ENCODE measurements around the gene NIFK.

The NIFK gene

DNA sequence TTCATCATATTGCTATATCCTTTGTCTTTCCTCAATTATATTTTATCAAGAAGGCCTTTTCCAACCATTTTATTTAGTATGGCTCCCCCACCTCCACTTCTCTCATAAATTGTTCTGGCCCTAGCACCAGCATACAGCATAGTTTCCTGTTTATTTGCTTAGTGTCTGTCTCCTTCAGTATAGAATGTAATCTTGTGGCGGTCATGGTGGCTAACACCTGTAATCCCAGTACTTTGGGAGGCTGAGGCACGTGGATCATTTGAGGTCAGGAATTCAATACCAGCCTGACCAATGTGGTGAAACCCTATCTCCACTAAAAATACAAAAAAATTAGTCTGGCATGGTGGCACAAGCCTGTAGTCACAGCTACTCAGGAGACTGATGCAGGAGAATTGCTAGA is 47.9 kb downstream of the NIFK start:
- peaks cover 3% of the 10 kb centered on the region for H3K9me3 ChIP-seq (ENCODE audit: control insufficient read depth, insufficient read depth, low read length)
- H3K9ac ChIP-seq (ENCODE audit: low read depth, low read length), result no peak overlapping the region
- no peaks in the 10 kb centered on the region for H3K4me1 ChIP-seq (ENCODE audit: control insufficient read depth, insufficient read depth, low read length)
- no peaks in the 10 kb centered on the region for H3K27me3 ChIP-seq (ENCODE audit: control insufficient read depth, insufficient read depth, low read length)
- no peak overlapping the region for H3K4me3 ChIP-seq (ENCODE audit: low read depth, low read length)
- peaks cover 2% of the 10 kb centered on the region for H3K36me3 ChIP-seq (ENCODE audit: control insufficient read depth, insufficient read depth, low read length)

DNA sequence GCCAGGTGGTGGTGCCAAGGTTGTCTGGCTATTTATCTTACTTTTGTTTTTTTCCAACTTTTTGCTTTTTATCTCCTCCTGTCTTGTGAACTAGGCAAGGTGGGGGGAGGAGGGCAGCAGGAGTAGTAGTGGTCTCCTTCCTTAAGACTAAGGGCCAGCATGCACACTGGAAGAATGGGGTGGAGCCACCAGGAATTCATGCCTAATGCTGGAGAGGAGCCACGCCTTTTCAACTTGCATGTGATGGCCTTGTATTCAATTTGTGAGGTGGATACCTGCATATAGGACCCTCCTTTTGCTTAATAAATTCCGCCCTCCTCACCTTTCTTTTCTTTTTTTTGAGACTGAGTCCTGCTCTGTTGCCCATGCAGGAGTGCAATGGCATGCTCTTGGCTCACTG is 49.8 kb downstream of the NIFK start:
- peaks cover 22% of the 10 kb centered on the region for H3K9me3 ChIP-seq (ENCODE audit: control insufficient read depth, insufficient read depth, low read length)
- no peak overlapping the region for H3K9ac ChIP-seq (ENCODE audit: low read depth, low read length)
- H3K4me1 ChIP-seq (ENCODE audit: control insufficient read depth, insufficient read depth, low read length), result no peaks in the 10 kb centered on the region
- H3K4me3 ChIP-seq (ENCODE audit: low read depth, low read length), result no peak overlapping the region
- no peaks in the 10 kb centered on the region for H3K27me3 ChIP-seq (ENCODE audit: control insufficient read depth, insufficient read depth, low read length)
- peaks cover 10% of the 10 kb centered on the region for H3K36me3 ChIP-seq (ENCODE audit: control insufficient read depth, insufficient read depth, low read length)

DNA sequence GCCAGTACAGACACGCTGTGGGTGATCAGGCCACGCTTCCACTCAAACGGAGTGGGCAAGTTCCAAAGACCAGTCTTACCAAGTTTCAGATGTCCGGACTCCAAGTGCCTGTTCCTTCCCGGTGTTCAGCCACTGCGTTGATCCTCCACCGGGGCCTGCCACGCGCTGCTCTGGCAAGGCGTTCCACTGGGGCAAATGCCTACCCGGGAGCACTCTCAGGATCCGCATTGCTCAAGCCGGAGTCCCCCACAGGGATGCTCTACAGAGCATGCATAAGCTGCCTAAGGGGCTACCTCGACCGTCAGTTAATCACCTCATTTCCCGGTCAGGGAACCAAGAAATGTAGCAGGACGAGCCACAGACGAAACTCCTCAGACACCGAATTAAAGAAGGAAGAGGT is 50.5 kb downstream of the NIFK start:
- Histone ChIP-seq H3K9me3 (ENCODE audit: control insufficient read depth, insufficient read depth, low read length) (peaks cover 24% of the 10 kb centered on the region), H3K9ac (ENCODE audit: low read depth, low read length) (no peak overlapping the region), H3K4me3 (ENCODE audit: low read depth, low read length) (no peak overlapping the region), H3K27me3 (ENCODE audit: control insufficient read depth, insufficient read depth, low read length) (no peaks in the 10 kb centered on the region), H3K4me1 (ENCODE audit: control insufficient read depth, insufficient read depth, low read length) (no peaks in the 10 kb centered on the region), H3K36me3 (ENCODE audit: control insufficient read depth, insufficient read depth, low read length) (peaks cover 10% of the 10 kb centered on the region)

DNA sequence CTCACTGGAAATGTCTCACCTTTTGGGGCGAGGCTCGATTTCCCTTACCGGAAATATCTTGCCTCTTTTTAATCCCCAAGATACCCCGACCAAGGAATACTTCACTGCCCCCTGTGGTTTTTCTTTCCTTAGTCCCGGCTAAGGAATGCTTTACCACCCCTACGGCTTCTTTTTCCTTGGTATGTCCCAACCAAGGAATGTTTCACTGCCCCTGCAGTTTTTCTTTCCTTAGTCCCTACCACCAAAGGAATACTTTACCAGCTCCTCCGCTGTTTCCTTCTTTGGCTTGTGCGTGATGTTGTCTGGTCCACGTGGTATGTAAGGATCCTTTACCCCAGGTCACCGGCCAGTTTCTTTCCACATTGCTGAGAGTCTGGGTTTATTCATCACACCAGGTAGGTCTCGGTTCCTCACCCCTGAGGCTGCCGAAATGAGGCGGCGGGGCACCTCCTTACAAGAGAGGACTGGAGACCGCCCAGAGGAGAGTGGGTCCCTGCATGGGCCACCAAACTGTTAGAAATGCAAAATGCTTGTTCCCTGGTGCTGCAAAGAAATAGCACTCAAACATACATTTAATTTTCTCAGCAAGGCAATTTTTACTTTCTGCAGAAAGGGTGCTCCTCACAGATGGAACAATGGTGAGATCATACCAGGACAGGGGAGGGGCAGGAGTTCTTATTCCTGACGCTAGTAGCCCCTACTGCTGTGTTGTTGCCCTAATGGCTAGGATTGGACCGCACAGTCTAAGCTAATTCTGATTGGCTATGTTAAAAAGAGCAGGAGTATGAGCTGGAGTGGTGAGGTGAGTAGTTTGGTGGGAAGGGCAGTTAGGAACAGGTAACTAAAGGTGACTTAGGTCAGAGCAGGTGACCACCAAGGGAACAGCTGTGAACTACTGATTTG is 54.0 kb downstream of the NIFK start:
- Histone ChIP-seq H3K4me3 (ENCODE audit: low read depth, low read length) (no peak overlapping the region), H3K9ac (ENCODE audit: low read depth, low read length) (no peak overlapping the region), H3K27me3 (ENCODE audit: control insufficient read depth, insufficient read depth, low read length) (no peaks in the 10 kb centered on the region)

DNA sequence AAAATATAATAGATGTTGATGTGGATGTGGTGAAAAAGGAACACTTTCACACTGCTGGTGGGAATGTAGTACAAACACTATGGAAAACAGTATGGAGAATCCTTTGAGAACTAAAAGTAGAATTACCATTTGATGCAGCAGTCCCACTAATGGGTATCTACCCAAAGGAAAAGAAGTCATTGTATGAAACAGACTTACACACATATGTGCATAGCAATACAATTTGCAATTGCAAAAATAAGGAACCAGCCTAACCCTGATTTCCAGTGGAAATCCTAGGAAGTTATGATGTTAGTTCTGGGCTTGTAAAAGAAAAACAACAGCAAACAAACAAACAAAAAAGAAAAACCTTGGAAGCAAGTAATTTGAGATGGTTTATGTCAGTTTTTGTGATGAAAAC is 58.8 kb downstream of the NIFK start:
- Histone ChIP-seq H3K4me1 (ENCODE audit: control insufficient read depth, insufficient read depth, low read length) (peaks cover 7% of the 10 kb centered on the region), H3K4me3 (ENCODE audit: low read depth, low read length) (no peak overlapping the region), H3K36me3 (ENCODE audit: control insufficient read depth, insufficient read depth, low read length) (peaks cover 5% of the 10 kb centered on the region), H3K9me3 (ENCODE audit: control insufficient read depth, insufficient read depth, low read length) (peaks cover 12% of the 10 kb centered on the region), H3K27me3 (ENCODE audit: control insufficient read depth, insufficient read depth, low read length) (no peaks in the 10 kb centered on the region), H3K9ac (ENCODE audit: low read depth, low read length) (no peak overlapping the region)

More for the DNA sequence above, 54.0 kb downstream of the NIFK start:
- peaks cover 25% of the 10 kb centered on the region for H3K9me3 ChIP-seq (ENCODE audit: control insufficient read depth, insufficient read depth, low read length)
- peaks cover 7% of the 10 kb centered on the region for H3K4me1 ChIP-seq (ENCODE audit: control insufficient read depth, insufficient read depth, low read length)
- H3K36me3 ChIP-seq (ENCODE audit: control insufficient read depth, insufficient read depth, low read length), result peaks cover 10% of the 10 kb centered on the region
